CD14-positive monocyte (primary cell): ENCODE data around the gene ARL11. TPM values are rescaled to one million over a fixed set of nuclear protein-coding genes. Genes with fewer than 3 reads are reported as not detected.

Experiments used
- DNase-seq, 3 donors: peaks; one replicate each; pipeline ENCODE4 v3.0.0-alpha.2; 2011 to 2022
- H2AFZ ChIP-seq: 2 replicates; pipeline ENCODE4 v1.6.0; 2012; ENCODE audit warnings: mild to moderate bottlenecking, low read depth, low read length, inconsistent platforms; ENCODE audit not compliant: insufficient read depth, poor library complexity, severe bottlenecking
- H3K27ac ChIP-seq, 2 donors: 1 replicate in 1 of 2; 2 replicates in 1 of 2; pipeline ENCODE4 v1.5.1; 2012 to 2013; ENCODE audit warnings: low read length in 2 of 2, control low read depth in 1 of 2, inconsistent platforms in 1 of 2, low read depth in 1 of 2, mild to moderate bottlenecking in 1 of 2
- H3K27me3 ChIP-seq, 2 donors: one replicate each; pipeline versions ENCODE4 v1.6.0 to v1.6.1; 2011 to 2013; ENCODE audit warnings: low read length in 2 of 2; ENCODE audit not compliant: control insufficient read depth in 2 of 2, insufficient read depth in 2 of 2
- H3K36me3 ChIP-seq, 2 donors: replicated peaks in 1 of 2; 1 replicate in 1 of 2; 2 replicates in 1 of 2; pipeline versions ENCODE4 v1.5.1 to v1.6.1; 2012 to 2013; ENCODE audit warnings: low read length in 2 of 2, control low read depth in 1 of 2, inconsistent platforms in 1 of 2, mild to moderate bottlenecking in 1 of 2; ENCODE audit not compliant: insufficient read depth in 2 of 2, control insufficient read depth in 1 of 2
- H3K4me1 ChIP-seq, 2 donors: 1 replicate in 1 of 2; 2 replicates in 1 of 2; pipeline versions ENCODE4 v1.5.1 to v1.6.1; 2012 to 2013; ENCODE audit warnings: low read length in 2 of 2, control low read depth in 1 of 2, inconsistent platforms in 1 of 2, mild to moderate bottlenecking in 1 of 2, moderate library complexity in 1 of 2; ENCODE audit not compliant: insufficient read depth in 2 of 2, control insufficient read depth in 1 of 2
- H3K4me2 ChIP-seq: replicated peaks from 2 replicates; pipeline ENCODE3; 2012; ENCODE audit warnings: low read length, moderate library complexity, mild to moderate bottlenecking; ENCODE audit not compliant: poor library complexity, severe bottlenecking; ENCODE audit errors: extremely low read depth
- H3K4me3 ChIP-seq, 3 experiments: fragments of 200-600 bp in 1 of 3; sonication (generic) in 1 of 3; replicated peaks in 1 of 3; 1 replicate in 2 of 3; 2 replicates in 1 of 3; pipeline ENCODE4 v1.5.1; 2011 to 2013; ENCODE audit warnings: low read length in 3 of 3, mild to moderate bottlenecking in 3 of 3, control low read depth in 2 of 3, low read depth in 2 of 3, inconsistent platforms in 1 of 3, moderate library complexity in 1 of 3
- H3K79me2 ChIP-seq: 2 replicates; pipeline ENCODE4 v1.6.0; 2012; ENCODE audit warnings: mild to moderate bottlenecking, control low read depth, inconsistent platforms, low read length, moderate library complexity; ENCODE audit not compliant: insufficient read depth
- H3K9ac ChIP-seq: 2 replicates; pipeline ENCODE4 v1.6.0; 2017; ENCODE audit warnings: low read length, mild to moderate bottlenecking; ENCODE audit not compliant: insufficient read depth, poor library complexity, severe bottlenecking
- H3K9me3 ChIP-seq, 2 donors: replicated peaks in 1 of 2; 1 replicate in 1 of 2; 2 replicates in 1 of 2; pipeline versions ENCODE4 v1.5.1 to v1.6.1; 2012 to 2013; ENCODE audit warnings: low read length in 2 of 2, control low read depth in 1 of 2; ENCODE audit not compliant: control insufficient read depth in 1 of 2, insufficient read depth in 1 of 2
- H4K20me1 ChIP-seq: 2 replicates; pipeline ENCODE4 v1.6.0; 2012; ENCODE audit warnings: mild to moderate bottlenecking, low read length, control low read depth, moderate library complexity; ENCODE audit not compliant: insufficient read depth
- H3K27ac Mint-ChIP-seq, 7 donors: one replicate each; pipeline ENCODE4 v1.8.0; 2020; ENCODE audit warnings: mild to moderate bottlenecking in 7 of 7, mixed read lengths in 7 of 7, moderate library complexity in 6 of 7, inconsistent platforms in 2 of 7
- H3K27me3 Mint-ChIP-seq, 3 donors: one replicate each; pipeline ENCODE4 v1.8.0; 2021 to 2022; ENCODE audit warnings: low read depth in 3 of 3, mild to moderate bottlenecking in 3 of 3, mixed read lengths in 3 of 3, moderate library complexity in 3 of 3, inconsistent platforms in 1 of 3
- H3K36me3 Mint-ChIP-seq, 2 donors: one replicate each; pipeline ENCODE4 v1.8.0; 2020; ENCODE audit warnings: mixed read lengths in 2 of 2, inconsistent platforms in 1 of 2, mild to moderate bottlenecking in 1 of 2
- H3K4me1 Mint-ChIP-seq: one replicate; pipeline ENCODE4 v1.8.0; 2020; ENCODE audit warnings: mild to moderate bottlenecking, mixed read lengths
- H3K4me3 Mint-ChIP-seq, 2 donors: one replicate each; pipeline ENCODE4 v1.8.0; 2020; ENCODE audit warnings: mild to moderate bottlenecking in 2 of 2, mixed read lengths in 2 of 2, moderate library complexity in 1 of 2
- H3K9me3 Mint-ChIP-seq, 7 donors: one replicate each; pipeline ENCODE4 v1.8.0; 2020 to 2022; ENCODE audit warnings: mixed read lengths in 7 of 7, mild to moderate bottlenecking in 6 of 7, moderate library complexity in 6 of 7, inconsistent platforms in 2 of 7
- CTCF ChIP-seq: fragments of 200-600 bp; IDR thresholded peaks from one replicate; pipeline ENCODE4 v1.8.0; 2022; ENCODE audit warnings: antibody characterized with exemption, mild to moderate bottlenecking
- WGBS: methylation state at CpG from one replicate; pipeline ENCODE4 v1.1.5; 2013; ENCODE audit warnings: missing lambda C conversion rate; ENCODE audit not compliant: insufficient coverage; 5-methylcytosine and 5-hydroxymethylcytosine counted together
- intact Hi-C, 2 donors: fragments of 100-400 bp; cut with micrococcal nuclease; formaldehyde crosslinking; loops; one replicate each; pipeline versions ENCODE4 v1.15.0 to v1.15.1; 2023
- polyA plus RNA-seq, 3 donors: library from polyadenylated mRNA; depleted of rRNA in 1 of 3; unstranded in 2 of 3; stranded (reverse) in 1 of 3; fragments of 300-500 nt in 2 of 3; fragments of >200 nt in 1 of 3; fragmentation: Illumina TruSeq in 2 of 3; gene quantifications; 1 replicate in 2 of 3; 2 replicates in 1 of 3; pipeline ENCODE4 v1.2.3, GENCODE V29; 2012 to 2021

ARL11 gene
- polyA plus RNA-seq, 3 donors, result 12.8 to 19.2 (median 15.2) TPM

- H3K9me3 ChIP-seq, result peaks cover 0 to 4% of the 10 kb centered on the region in 2 donors
- H3K27ac ChIP-seq, result no peak overlapping the region
- no peaks in the 10 kb centered on the region for H4K20me1 ChIP-seq
- Mint-ChIP-seq H3K27me3 (peaks cover 0 to 2% (median 0%) of the 10 kb centered on the region in 3 donors), H3K27ac (no peak overlapping the region), H3K9me3 (peaks cover 0 to 9% (median 3%) of the 10 kb centered on the region in 7 donors), H3K36me3 (no peaks in the 10 kb centered on the region), H3K4me1 (peaks cover 16% of the 10 kb centered on the region), H3K4me3 (no peak overlapping the region)
- peaks cover 6 to 15% of the 10 kb centered on the region in 2 donors for H3K4me1 ChIP-seq
- peak overlapping the region; percentile 29 for H2AFZ ChIP-seq
- WGBS, result no CpG with 5 or more reads among the region's 5 CpGs
- no peak for DNase-seq
- H3K79me2 ChIP-seq, result no peaks in the 10 kb centered on the region
- H3K9ac ChIP-seq, result no peak overlapping the region
- no peak for TF ChIP-seq CTCF
- no peaks in the 10 kb centered on the region for H3K36me3 ChIP-seq
- no peak overlapping the region for H3K4me2 ChIP-seq
- no peaks in the 10 kb centered on the region for H3K27me3 ChIP-seq
- intact Hi-C loops, result loop anchor here (2.0 to 5.0 kb wide), 2 partner anchors 305 to 309 kb away; no protein-coding TSS in a partner anchor
- no peak overlapping the region for H3K4me3 ChIP-seq
Measured at GRCh38 chr13:49607761-49608160, 20.5 kb upstream of the ARL11 start.

- H3K4me3 ChIP-seq, result no peak overlapping the region
- no CpG with 5 or more reads among the region's 1 CpG for whole genome bisulfite sequencing
- no peak overlapping the region for H3K4me2 ChIP-seq
- no peak for TF ChIP-seq CTCF
- H3K4me1 ChIP-seq, result peaks cover 6 to 15% of the 10 kb centered on the region in 2 donors
- no peak overlapping the region for H3K9ac ChIP-seq
- H3K36me3 ChIP-seq, result no peaks in the 10 kb centered on the region
- intact Hi-C loops, result loop anchor here in 1 of 2 donors (5.0 kb wide), 1 partner anchor 306 kb away; no protein-coding TSS in a partner anchor
- H2AFZ ChIP-seq, result peak overlapping the region; percentile 0
- Mint-ChIP-seq H3K4me1 (peaks cover 16% of the 10 kb centered on the region), H3K9me3 (peaks cover 0 to 11% (median 3%) of the 10 kb centered on the region in 7 donors), H3K36me3 (no peaks in the 10 kb centered on the region), H3K4me3 (no peak overlapping the region), H3K27me3 (peaks cover 0 to 2% (median 0%) of the 10 kb centered on the region in 3 donors), H3K27ac (no peak overlapping the region)
- DNase-seq, result peak in 2 of 3 donors; percentile 30 to 41
- H3K79me2 ChIP-seq, result no peaks in the 10 kb centered on the region
- H4K20me1 ChIP-seq, result no peaks in the 10 kb centered on the region
- H3K27me3 ChIP-seq, result no peaks in the 10 kb centered on the region
- H3K9me3 ChIP-seq, result peaks cover 0 to 4% of the 10 kb centered on the region in 2 donors
- H3K27ac ChIP-seq, result no peak overlapping the region
Measured at GRCh38 chr13:49608651-49609331, 19.5 kb upstream of the ARL11 start.
